ENCODE data around the gene SULT1C2.

The SULT1C2 gene

DNA sequence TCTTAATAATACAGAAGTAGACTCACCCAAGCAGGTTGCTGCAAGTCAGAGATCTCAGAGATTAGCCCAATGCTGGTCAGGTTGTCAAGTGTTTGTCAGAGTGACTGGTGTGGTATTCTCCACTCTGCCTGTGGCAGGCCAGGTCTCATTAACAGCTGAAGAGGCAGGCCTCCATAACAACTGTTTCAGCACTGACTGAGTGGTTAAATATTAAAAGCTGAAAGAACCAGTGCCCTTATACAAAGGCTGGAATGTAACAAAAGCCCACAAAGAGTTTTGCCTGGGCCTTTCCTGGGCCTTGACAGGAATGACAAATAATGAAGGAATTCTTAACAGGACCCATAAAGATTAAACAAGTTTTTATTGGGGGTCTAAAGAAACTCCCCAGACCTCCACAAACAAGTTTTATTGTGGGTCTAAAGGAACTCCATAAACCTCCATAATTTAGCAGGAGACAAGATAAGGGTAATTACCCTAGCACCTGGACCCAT, 26.8 kb downstream of the SULT1C2 start:
- TF ChIP-seq, protein P1, sequence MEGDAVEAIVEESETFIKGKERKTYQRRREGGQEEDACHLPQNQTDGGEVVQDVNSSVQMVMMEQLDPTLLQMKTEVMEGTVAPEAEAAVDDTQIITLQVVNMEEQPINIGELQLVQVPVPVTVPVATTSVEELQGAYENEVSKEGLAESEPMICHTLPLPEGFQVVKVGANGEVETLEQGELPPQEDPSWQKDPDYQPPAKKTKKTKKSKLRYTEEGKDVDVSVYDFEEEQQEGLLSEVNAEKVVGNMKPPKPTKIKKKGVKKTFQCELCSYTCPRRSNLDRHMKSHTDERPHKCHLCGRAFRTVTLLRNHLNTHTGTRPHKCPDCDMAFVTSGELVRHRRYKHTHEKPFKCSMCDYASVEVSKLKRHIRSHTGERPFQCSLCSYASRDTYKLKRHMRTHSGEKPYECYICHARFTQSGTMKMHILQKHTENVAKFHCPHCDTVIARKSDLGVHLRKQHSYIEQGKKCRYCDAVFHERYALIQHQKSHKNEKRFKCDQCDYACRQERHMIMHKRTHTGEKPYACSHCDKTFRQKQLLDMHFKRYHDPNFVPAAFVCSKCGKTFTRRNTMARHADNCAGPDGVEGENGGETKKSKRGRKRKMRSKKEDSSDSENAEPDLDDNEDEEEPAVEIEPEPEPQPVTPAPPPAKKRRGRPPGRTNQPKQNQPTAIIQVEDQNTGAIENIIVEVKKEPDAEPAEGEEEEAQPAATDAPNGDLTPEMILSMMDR (IDR thresholded peaks at IDR 0.05; ENCODE audit: extremely low read depth, missing control alignments): no peak
- no peak for DNase-seq (ENCODE audit: low spot score)

DNA sequence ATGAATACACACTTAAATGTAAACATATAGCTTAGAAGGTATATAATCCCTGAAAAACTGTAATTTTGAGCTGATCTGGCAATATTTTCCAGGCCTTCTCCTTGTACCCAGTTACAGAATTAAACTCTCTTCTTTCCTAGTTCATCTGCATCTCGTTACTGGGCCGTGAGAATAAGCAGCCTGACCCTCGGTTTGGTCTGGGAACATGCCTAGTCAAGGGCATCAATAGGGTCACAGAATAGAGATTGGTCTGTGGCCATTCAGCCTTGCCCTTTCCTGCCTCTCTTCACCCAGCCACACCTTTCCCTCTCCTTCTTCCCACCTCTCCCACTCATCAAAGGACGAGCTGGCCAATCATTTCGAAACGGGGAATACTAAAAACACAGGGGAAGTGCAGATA, 27.3 kb downstream of the SULT1C2 start:
- no peak for DNase-seq (ENCODE audit: low spot score)
- TF ChIP-seq, protein P1 (IDR thresholded peaks at IDR 0.05; ENCODE audit: extremely low read depth, missing control alignments): no peak

DNA sequence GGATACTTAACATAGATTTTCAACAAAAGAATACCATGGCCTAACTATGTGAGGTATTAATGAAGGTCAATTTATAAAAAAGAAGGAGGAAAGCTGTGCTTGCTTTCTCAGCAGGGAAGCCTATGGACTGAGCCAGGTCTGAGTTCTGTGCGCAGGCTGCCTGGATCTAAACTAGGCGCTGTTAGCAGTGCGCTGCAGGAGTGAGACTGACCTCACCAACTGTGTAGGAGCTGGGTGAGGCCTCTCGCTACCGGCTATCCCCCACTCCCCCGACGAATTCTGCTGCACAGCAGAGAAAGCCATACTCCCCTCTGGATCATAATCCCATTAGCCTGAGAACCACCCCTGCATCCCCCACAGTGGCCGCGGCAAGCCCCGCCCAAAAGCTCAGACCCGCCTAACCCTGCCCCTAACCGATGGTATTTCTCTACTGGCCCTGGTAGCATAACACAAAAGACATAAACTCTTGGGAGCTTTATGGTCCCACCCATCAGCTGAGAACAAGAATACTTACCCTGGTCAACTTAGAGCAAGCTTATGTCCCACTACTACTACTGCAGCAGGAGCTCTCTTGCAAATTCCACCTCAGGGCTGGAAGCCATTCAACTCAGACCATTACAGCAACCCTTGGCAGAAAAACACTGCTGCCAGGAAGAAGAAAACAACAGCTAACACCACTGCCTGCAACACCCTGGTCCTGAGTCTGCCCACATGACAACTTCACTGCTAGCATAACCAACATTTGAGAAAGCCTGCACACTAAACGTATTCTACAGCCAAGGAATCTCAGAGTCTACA, 28.0 kb downstream of the SULT1C2 start:
- TF ChIP-seq, protein P1 (IDR thresholded peaks at IDR 0.05; ENCODE audit: extremely low read depth, missing control alignments): no peak

DNA sequence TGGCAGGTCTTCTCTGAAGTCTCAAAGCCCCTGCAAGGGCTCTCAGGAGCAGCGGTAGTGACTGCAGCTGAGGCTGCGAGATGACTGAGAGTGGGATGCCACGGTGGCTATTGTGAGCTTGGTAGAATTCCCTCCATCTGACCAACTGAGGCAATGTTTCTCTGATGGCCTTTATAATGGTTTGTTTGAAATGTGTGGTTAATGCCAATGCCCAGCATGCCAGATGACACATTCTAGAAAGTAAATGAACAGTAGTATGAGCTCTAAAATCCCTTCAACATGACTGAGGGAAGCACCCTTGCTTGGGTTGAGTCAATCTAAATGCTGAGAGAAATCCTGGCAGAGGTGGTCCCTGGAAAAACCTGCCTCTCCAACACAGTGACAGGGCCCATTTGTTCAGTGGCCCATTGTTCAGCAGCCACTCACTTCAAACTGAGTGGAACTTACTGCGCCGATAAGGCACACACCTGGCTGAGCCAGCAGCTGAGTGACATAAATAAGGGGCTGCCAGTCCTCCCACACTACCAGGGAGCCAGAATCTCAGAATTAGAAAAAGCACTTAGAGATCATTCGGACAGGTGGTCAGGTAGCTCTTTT, 31.7 kb downstream of the SULT1C2 start:
- TF ChIP-seq, protein P1 (IDR thresholded peaks at IDR 0.05; ENCODE audit: extremely low read depth, missing control alignments): no peak
- no peak for DNase-seq (ENCODE audit: low spot score)

More for the DNA sequence above, 28.0 kb downstream of the SULT1C2 start:
- no peak for DNase-seq (ENCODE audit: low spot score)

GRCh38 chr2:108323619-108324018, 34.9 kb downstream of the SULT1C2 start:
- TF ChIP-seq, protein P1 (IDR thresholded peaks at IDR 0.05; ENCODE audit: extremely low read depth, missing control alignments): no peak
- DNase-seq (ENCODE audit: low spot score): no peak

DNA sequence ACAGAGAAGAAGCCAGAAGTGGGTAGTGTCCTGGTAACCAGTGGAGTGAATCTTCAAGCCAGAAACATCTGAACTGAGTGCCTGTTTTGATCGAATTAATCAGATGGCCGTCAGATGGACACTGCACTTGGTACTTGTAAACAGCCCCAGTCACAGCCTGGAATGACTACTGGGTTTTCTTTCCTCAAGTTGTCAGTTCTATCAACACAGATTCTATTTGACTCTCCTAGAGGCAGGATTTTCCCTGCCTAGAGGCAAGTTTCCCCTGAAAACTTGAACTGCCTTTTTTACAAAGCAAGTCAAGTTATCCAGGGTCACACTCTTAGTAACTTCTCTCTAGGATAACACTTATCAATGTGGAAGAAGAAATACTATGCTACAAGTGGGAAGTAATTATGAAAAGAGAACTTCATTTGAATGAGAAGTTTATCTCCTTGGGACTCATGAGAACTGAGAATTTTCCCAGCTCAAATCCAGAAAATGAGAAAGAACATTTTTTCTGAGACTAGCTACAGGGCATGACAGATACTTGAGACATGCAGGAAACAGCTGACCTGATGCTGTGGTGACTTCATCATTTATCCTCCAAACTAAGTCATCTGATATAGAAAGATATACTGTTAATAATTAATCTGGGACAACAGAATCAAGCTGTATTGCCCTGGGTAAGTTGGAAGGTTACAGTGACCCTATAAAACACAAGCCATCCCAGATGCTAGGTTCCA, 36.0 kb downstream of the SULT1C2 start:
- DNase-seq (ENCODE audit: low spot score): no peak
- TF ChIP-seq, protein P1 (IDR thresholded peaks at IDR 0.05; ENCODE audit: extremely low read depth, missing control alignments): no peak

DNA sequence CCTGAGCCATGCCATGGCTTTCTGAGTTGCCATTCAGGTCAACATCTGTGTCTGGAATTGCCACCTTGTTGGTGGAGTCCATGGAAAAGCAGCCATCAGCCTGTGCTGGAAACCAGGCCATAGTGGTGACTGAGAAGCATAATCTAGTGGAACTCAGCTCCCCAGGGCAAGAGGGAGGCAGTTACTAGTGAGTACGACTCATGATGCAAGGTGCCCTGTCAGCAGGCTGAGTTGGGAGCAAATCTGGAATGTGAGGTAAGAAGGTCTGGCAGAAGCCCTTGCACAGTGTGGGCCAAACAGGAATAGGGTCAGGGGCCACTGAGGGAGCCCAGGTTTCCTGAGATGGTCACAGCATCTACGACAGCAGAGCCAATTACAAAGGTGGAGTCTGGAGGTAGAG, 37.1 kb downstream of the SULT1C2 start:
- no peak for DNase-seq (ENCODE audit: low spot score)
- TF ChIP-seq, protein P1 (IDR thresholded peaks at IDR 0.05; ENCODE audit: extremely low read depth, missing control alignments): no peak

Measured in GM20000 (cell line).